HEK293T (cell line): ENCODE data around the gene DUSP22.

Experiments
- CTCF ChIA-PET: fragments of 350-600 bp; formaldehyde crosslinking; extraction: SDS; loops from one replicate; lab custom pipeline; 2021; ENCODE audit warnings: antibody characterized with exemption, inconsistent platforms; lab: Yijun Ruan, JAX
- POLR2A ChIA-PET: fragments of 350-600 bp; formaldehyde crosslinking; extraction: SDS; loops from one replicate; lab custom pipeline; 2020; ENCODE audit warnings: antibody characterized with exemption, inconsistent platforms; lab: Yijun Ruan, JAX
- DNase-seq: peaks from one replicate; pipeline ENCODE4 v3.0.0; 2012; ENCODE audit warnings: mixed read lengths; ENCODE audit errors: extremely low spot score
- ARNT ChIP-seq: fragments of 450-650 bp; IDR thresholded peaks from 2 replicates; pipeline ENCODE4 v1.6.1; 2017; ENCODE audit warnings: mild to moderate bottlenecking
- BHLHE40 ChIP-seq: fragments of 450-650 bp; IDR thresholded peaks from 2 replicates; pipeline ENCODE4 v1.6.1; 2016; ENCODE audit warnings: mild to moderate bottlenecking, moderate library complexity, borderline replicate concordance
- CTBP1 ChIP-seq: fragments of 450-650 bp; IDR thresholded peaks from 2 replicates; pipeline ENCODE4 v1.6.1; 2016; ENCODE audit warnings: borderline replicate concordance
- ELF4 ChIP-seq: fragments of 450-650 bp; IDR thresholded peaks from 2 replicates; pipeline ENCODE4 v1.6.1; 2017; ENCODE audit warnings: antibody characterized with exemption
- FOXA1 ChIP-seq: fragments of 450-650 bp; IDR thresholded peaks from 2 replicates; pipeline ENCODE4 v1.6.1; 2016; ENCODE audit warnings: mild to moderate bottlenecking
- FOXK2 ChIP-seq: fragments of 450-650 bp; IDR thresholded peaks from 2 replicates; pipeline ENCODE4 v1.6.1; 2016; ENCODE audit warnings: mild to moderate bottlenecking
- FOXM1 ChIP-seq: fragments of 450-650 bp; IDR thresholded peaks from 2 replicates; pipeline ENCODE4 v1.6.1; 2017; ENCODE audit warnings: mild to moderate bottlenecking, borderline replicate concordance
- HDGF ChIP-seq: fragments of 450-650 bp; IDR thresholded peaks from 2 replicates; pipeline ENCODE4 v1.6.1; 2017; ENCODE audit warnings: antibody characterized with exemption, borderline replicate concordance
- L3MBTL2 ChIP-seq: fragments of 450-650 bp; conservative IDR thresholded peaks from 2 replicates; pipeline ENCODE4 v1.6.1; 2016; ENCODE audit warnings: mild to moderate bottlenecking
- LEF1 ChIP-seq: fragments of 450-650 bp; IDR thresholded peaks from 2 replicates; pipeline ENCODE4 v1.6.1; 2017; ENCODE audit warnings: mild to moderate bottlenecking, borderline replicate concordance
- NFRKB ChIP-seq: fragments of 450-650 bp; IDR thresholded peaks from 2 replicates; pipeline ENCODE4 v1.6.1; 2016; ENCODE audit warnings: mild to moderate bottlenecking, moderate library complexity
- SP1 ChIP-seq: fragments of 450-650 bp; IDR thresholded peaks from 2 replicates; pipeline ENCODE4 v1.6.1; 2017
- SUZ12 ChIP-seq: fragments of 450-650 bp; IDR thresholded peaks from 2 replicates; pipeline ENCODE4 v1.6.1; 2016; ENCODE audit warnings: mild to moderate bottlenecking
- TARDBP ChIP-seq: fragments of 450-650 bp; IDR thresholded peaks from 2 replicates; pipeline ENCODE4 v1.6.1; 2016
- ZNF384 ChIP-seq: fragments of 450-650 bp; IDR thresholded peaks from 2 replicates; pipeline ENCODE4 v1.6.1; 2016
- TF ChIP-seq, protein P1 (sequence below): fragments of 450-650 bp; IDR thresholded peaks from 2 replicates; pipeline ENCODE4 v1.6.1; 2016

The DUSP22 gene

GRCh38 chr6:313917-314316, 21.6 kb downstream of the DUSP22 start:
- no peak for DNase-seq
- ChIA-PET CTCF (interaction anchor here (0.5 kb wide), 1 partner anchor 123 kb away, joined by 4 read pairs; no protein-coding TSS in a partner anchor), POLR2A (interaction anchor here (1.1 kb wide), 1 partner anchor 9 kb away, joined by 3 read pairs; no protein-coding TSS in a partner anchor)
- TF ChIP-seq FOXM1 (no peak), SUZ12 (no peak), FOXK2 (no peak), TARDBP (no peak), L3MBTL2 (no peak), FOXA1 (no peak), NFRKB (no peak), CTBP1 (no peak)
- TF ChIP-seq, protein P1, sequence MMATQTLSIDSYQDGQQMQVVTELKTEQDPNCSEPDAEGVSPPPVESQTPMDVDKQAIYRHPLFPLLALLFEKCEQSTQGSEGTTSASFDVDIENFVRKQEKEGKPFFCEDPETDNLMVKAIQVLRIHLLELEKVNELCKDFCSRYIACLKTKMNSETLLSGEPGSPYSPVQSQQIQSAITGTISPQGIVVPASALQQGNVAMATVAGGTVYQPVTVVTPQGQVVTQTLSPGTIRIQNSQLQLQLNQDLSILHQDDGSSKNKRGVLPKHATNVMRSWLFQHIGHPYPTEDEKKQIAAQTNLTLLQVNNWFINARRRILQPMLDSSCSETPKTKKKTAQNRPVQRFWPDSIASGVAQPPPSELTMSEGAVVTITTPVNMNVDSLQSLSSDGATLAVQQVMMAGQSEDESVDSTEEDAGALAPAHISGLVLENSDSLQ = no peak

- no peak for TF ChIP-seq NFRKB
- no peak for TF ChIP-seq CTBP1
- no peak for TF ChIP-seq L3MBTL2
- no peak for TF ChIP-seq FOXK2
- no peak for TF ChIP-seq ARNT
- TF ChIP-seq LEF1 = no peak
- TF ChIP-seq HDGF = no peak
- TF ChIP-seq TARDBP = no peak
- TF ChIP-seq SP1 = no peak
- CTCF ChIA-PET = interaction anchor here (0.5 kb wide), 1 partner anchor 123 kb away, joined by 4 read pairs; no protein-coding TSS in a partner anchor
- DNase-seq = no peak
- POLR2A ChIA-PET = no interaction called here
Measured at GRCh38 chr6:314377-314776, 22.1 kb downstream of the DUSP22 start.

DNA sequence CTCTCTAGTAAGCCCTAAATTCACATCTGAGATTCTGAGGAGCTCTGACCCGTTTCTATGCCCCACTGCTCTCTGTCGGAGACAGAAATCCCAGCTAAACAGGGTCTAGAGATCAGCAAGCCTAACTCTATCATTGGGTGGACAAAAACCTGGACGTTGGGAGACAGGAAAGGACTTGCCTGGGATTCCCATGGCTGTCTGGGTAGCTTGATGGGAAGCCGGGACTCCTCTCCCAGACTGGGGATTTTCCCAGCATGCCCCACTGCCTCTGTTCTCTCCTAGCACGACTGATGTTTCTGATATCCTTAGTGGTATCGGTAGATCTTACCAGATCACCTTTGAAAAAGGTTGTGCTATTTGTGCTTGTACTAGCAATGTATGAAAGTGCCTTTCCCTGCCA, 22.9 kb downstream of the DUSP22 start:
- TF ChIP-seq SUZ12 (no peak), HDGF (no peak), FOXM1 (no peak), TARDBP (no peak), ELF4 (no peak), NFRKB (no peak), SP1 (no peak), CTBP1 (no peak), L3MBTL2 (no peak), ZNF384 (no peak), BHLHE40 (no peak), LEF1 (no peak), FOXK2 (no peak), FOXA1 (no peak), ARNT (no peak)
- TF ChIP-seq, protein P1 = no peak
- DNase-seq = no peak
- ChIA-PET POLR2A (no interaction called here), CTCF (no interaction called here)

- POLR2A ChIA-PET = no interaction called here
- TF ChIP-seq L3MBTL2 (no peak), LEF1 (no peak), NFRKB (no peak), SP1 (no peak), ARNT (no peak), SUZ12 (no peak), ZNF384 (no peak), BHLHE40 (no peak), FOXM1 (no peak), FOXK2 (no peak), CTBP1 (no peak), TARDBP (no peak), ELF4 (no peak), HDGF (no peak)
- TF ChIP-seq, protein P1 = no peak
- CTCF ChIA-PET = no interaction called here
- no peak for DNase-seq
Measured at GRCh38 chr6:315921-316752, 23.9 kb downstream of the DUSP22 start.

DNA sequence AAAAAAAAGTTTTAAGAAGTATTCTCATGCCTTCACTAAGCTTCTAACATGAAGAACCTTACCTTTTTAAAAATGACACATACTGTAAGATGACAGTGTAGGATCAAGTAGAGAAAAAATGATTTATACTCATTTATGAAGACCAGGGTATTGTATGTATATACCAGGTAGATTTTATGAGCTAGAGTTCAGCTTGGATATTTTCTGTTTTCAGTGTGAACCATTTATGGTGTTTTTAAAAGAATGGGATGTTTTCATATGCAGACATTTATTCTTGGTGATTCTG, 24.4 kb downstream of the DUSP22 start:
- TF ChIP-seq TARDBP (no peak), NFRKB (no peak), HDGF (no peak), FOXM1 (no peak), ARNT (no peak), FOXK2 (no peak), SUZ12 (no peak), ELF4 (no peak), ZNF384 (no peak), L3MBTL2 (no peak), LEF1 (no peak), SP1 (no peak), BHLHE40 (no peak), FOXA1 (no peak), CTBP1 (no peak)
- TF ChIP-seq, protein P1 = no peak
- ChIA-PET POLR2A (no interaction called here), CTCF (no interaction called here)
- DNase-seq = no peak
